Activated naive CD8-positive, alpha-beta T cell treated with anti-CD3 and anti-CD28 coated beads, Interleukin-2, amount 50 U/mL, for 24 hours (primary cell): ENCODE results near the gene PRKAR1A.
"Not testable (repeated sequence)": the region's sequence is repeated elsewhere in the genome, so short reads cannot be mapped to it uniquely, and the experiment has no call there.

ENCODE experiments used
- ATAC-seq: fragments of 150-1000 bp; cut with Tn5 transposase; one replicate; pipeline ENCODE4 v1.10.0; 2021
- DNase-seq: peaks from one replicate; pipeline ENCODE4 v3.0.0; 2021
- H3K27ac Mint-ChIP-seq: one replicate; pipeline ENCODE4 v1.8.0; 2021; ENCODE audit warnings: mild to moderate bottlenecking, mixed read lengths
- H3K27me3 Mint-ChIP-seq: one replicate; pipeline ENCODE4 v1.8.0; 2021; ENCODE audit warnings: mixed read lengths
- H3K36me3 Mint-ChIP-seq: one replicate; pipeline ENCODE4 v1.8.0; 2021; ENCODE audit warnings: low read depth, mixed read lengths
- H3K4me1 Mint-ChIP-seq: one replicate; pipeline ENCODE4 v1.8.0; 2021; ENCODE audit warnings: mixed read lengths
- H3K4me3 Mint-ChIP-seq: one replicate; pipeline ENCODE4 v1.8.0; 2021; ENCODE audit warnings: mild to moderate bottlenecking, moderate library complexity, mixed read lengths
- H3K9me3 Mint-ChIP-seq: one replicate; pipeline ENCODE4 v1.8.0; 2021; ENCODE audit warnings: mixed read lengths

Gene PRKAR1A

GRCh38 chr17:68572138-68572842 is 60.1 kb downstream of the PRKAR1A start:
- no peak for DNase-seq
- Mint-ChIP-seq H3K27me3 (no peaks in the 10 kb centered on the region), H3K9me3 (no peaks in the 10 kb centered on the region), H3K27ac (no peak overlapping the region), H3K36me3 (no peaks in the 10 kb centered on the region), H3K4me3 (no peak overlapping the region), H3K4me1 (no peaks in the 10 kb centered on the region)
- no peak for ATAC-seq

GRCh38 chr17:68573338-68573737 is 61.1 kb downstream of the PRKAR1A start:
- H3K4me3 Mint-ChIP-seq, result no peak overlapping the region
- no peaks in the 10 kb centered on the region for H3K9me3 Mint-ChIP-seq
- no peaks in the 10 kb centered on the region for H3K36me3 Mint-ChIP-seq
- no peaks in the 10 kb centered on the region for H3K27me3 Mint-ChIP-seq
- no peak overlapping the region for H3K27ac Mint-ChIP-seq
- ATAC-seq, result no peak
- no peak for DNase-seq
- H3K4me1 Mint-ChIP-seq, result no peaks in the 10 kb centered on the region

- Mint-ChIP-seq H3K9me3 (no peaks in the 10 kb centered on the region), H3K4me3 (no peak overlapping the region), H3K4me1 (no peaks in the 10 kb centered on the region), H3K36me3 (no peaks in the 10 kb centered on the region), H3K27me3 (no peaks in the 10 kb centered on the region), H3K27ac (no peak overlapping the region)
- ATAC-seq (no peak), DNase-seq (no peak)
Measured at GRCh38 chr17:68576137-68576536, 63.9 kb downstream of the PRKAR1A start.

GRCh38 chr17:68576811-68577496 is 64.7 kb downstream of the PRKAR1A start:
- Mint-ChIP-seq H3K27me3 (no peaks in the 10 kb centered on the region), H3K9me3 (no peaks in the 10 kb centered on the region), H3K27ac (no peak overlapping the region), H3K36me3 (no peaks in the 10 kb centered on the region), H3K4me1 (no peaks in the 10 kb centered on the region), H3K4me3 (no peak overlapping the region)
- ATAC-seq (no peak), DNase-seq (no peak)

- no peak for DNase-seq
- Mint-ChIP-seq H3K36me3 (no peaks in the 10 kb centered on the region), H3K27ac (no peak overlapping the region), H3K27me3 (peaks cover under 1% of the 10 kb centered on the region), H3K9me3 (no peaks in the 10 kb centered on the region), H3K4me3 (no peak overlapping the region), H3K4me1 (no peaks in the 10 kb centered on the region)
- no peak for ATAC-seq
Measured at GRCh38 chr17:68577497-68577821, 65.2 kb downstream of the PRKAR1A start.

- no peak overlapping the region for H3K4me3 Mint-ChIP-seq
Measured at GRCh38 chr17:68578236-68578635, 66.0 kb downstream of the PRKAR1A start.

GRCh38 chr17:68579194-68579927 is 67.1 kb downstream of the PRKAR1A start:
- H3K4me3 Mint-ChIP-seq, result no peak overlapping the region
- no peaks in the 10 kb centered on the region for H3K36me3 Mint-ChIP-seq
- no peak for ATAC-seq

More at GRCh38 chr17:68578236-68578635, 66.0 kb downstream of the PRKAR1A start:
- Mint-ChIP-seq H3K27ac (no peak overlapping the region), H3K36me3 (no peaks in the 10 kb centered on the region), H3K27me3 (peaks cover 2% of the 10 kb centered on the region), H3K4me1 (no peaks in the 10 kb centered on the region), H3K9me3 (no peaks in the 10 kb centered on the region)
- DNase-seq, result no peak
- ATAC-seq, result no peak

GRCh38 chr17:68580236-68580770 is 68.1 kb downstream of the PRKAR1A start:
- peaks cover 4% of the 10 kb centered on the region for H3K27me3 Mint-ChIP-seq
- H3K27ac Mint-ChIP-seq, result no peak overlapping the region
- no peaks in the 10 kb centered on the region for H3K4me1 Mint-ChIP-seq
- H3K4me3 Mint-ChIP-seq, result no peak overlapping the region
- ATAC-seq, result no peak
- no peaks in the 10 kb centered on the region for H3K36me3 Mint-ChIP-seq
- DNase-seq, result no peak
- H3K9me3 Mint-ChIP-seq, result no peaks in the 10 kb centered on the region

More at GRCh38 chr17:68579194-68579927, 67.1 kb downstream of the PRKAR1A start:
- peaks cover 3% of the 10 kb centered on the region for H3K27me3 Mint-ChIP-seq
- no peaks in the 10 kb centered on the region for H3K9me3 Mint-ChIP-seq
- H3K27ac Mint-ChIP-seq, result no peak overlapping the region
- no peaks in the 10 kb centered on the region for H3K4me1 Mint-ChIP-seq
- no peak for DNase-seq

- Mint-ChIP-seq H3K9me3 (no peaks in the 10 kb centered on the region), H3K36me3 (no peaks in the 10 kb centered on the region), H3K27me3 (peaks cover 6% of the 10 kb centered on the region), H3K27ac (no peak overlapping the region), H3K4me3 (no peak overlapping the region), H3K4me1 (no peaks in the 10 kb centered on the region)
- DNase-seq, result no peak
- ATAC-seq, result no peak
Measured at GRCh38 chr17:68581863-68582645, 69.8 kb downstream of the PRKAR1A start.

GRCh38 chr17:68582867-68583266 is 70.6 kb downstream of the PRKAR1A start:
- H3K27me3 Mint-ChIP-seq, H3K4me1 Mint-ChIP-seq, H3K36me3 Mint-ChIP-seq, H3K27ac Mint-ChIP-seq, H3K9me3 Mint-ChIP-seq, H3K4me3 Mint-ChIP-seq, ATAC-seq, DNase-seq: not testable (repeated sequence)

- ATAC-seq (no peak), DNase-seq (no peak)
- Mint-ChIP-seq H3K4me1 (no peaks in the 10 kb centered on the region), H3K27ac (no peak overlapping the region), H3K36me3 (no peaks in the 10 kb centered on the region), H3K27me3 (peaks cover 6% of the 10 kb centered on the region), H3K4me3 (no peak overlapping the region), H3K9me3 (no peaks in the 10 kb centered on the region)
Measured at GRCh38 chr17:68584581-68585303, 72.5 kb downstream of the PRKAR1A start.

GRCh38 chr17:68585643-68586042 is 73.4 kb downstream of the PRKAR1A start:
- H3K9me3 Mint-ChIP-seq, result no peaks in the 10 kb centered on the region
- no peak for DNase-seq
- H3K36me3 Mint-ChIP-seq, result no peaks in the 10 kb centered on the region
- no peak overlapping the region for H3K4me3 Mint-ChIP-seq
- H3K4me1 Mint-ChIP-seq, result no peaks in the 10 kb centered on the region
- H3K27me3 Mint-ChIP-seq, result peaks cover 6% of the 10 kb centered on the region
- H3K27ac Mint-ChIP-seq, result no peak overlapping the region
- ATAC-seq, result no peak

GRCh38 chr17:68587026-68587425 is 74.8 kb downstream of the PRKAR1A start:
- DNase-seq (no peak), ATAC-seq (no peak)
- Mint-ChIP-seq H3K9me3 (no peaks in the 10 kb centered on the region), H3K27me3 (peaks cover 14% of the 10 kb centered on the region), H3K4me3 (no peak overlapping the region), H3K36me3 (no peaks in the 10 kb centered on the region), H3K27ac (no peak overlapping the region), H3K4me1 (no peaks in the 10 kb centered on the region)

GRCh38 chr17:68587847-68588246 is 75.6 kb downstream of the PRKAR1A start:
- H3K27me3 Mint-ChIP-seq, result peaks cover 18% of the 10 kb centered on the region
- DNase-seq, result no peak
- no peaks in the 10 kb centered on the region for H3K4me1 Mint-ChIP-seq
- ATAC-seq, result no peak
- no peak overlapping the region for H3K27ac Mint-ChIP-seq
- H3K9me3 Mint-ChIP-seq, result no peaks in the 10 kb centered on the region
- H3K4me3 Mint-ChIP-seq, result no peak overlapping the region
- no peaks in the 10 kb centered on the region for H3K36me3 Mint-ChIP-seq
